GF-D8 (cell line): Measurements from ENCODE around the gene KAT7.
"Not testable (repeated sequence)": the region's sequence is repeated elsewhere in the genome, so short reads cannot be mapped to it uniquely, and the experiment has no call there.

Experiments used
- DNase-seq: peaks from one replicate; lab custom pipeline; 2025; lab: John Stamatoyannopoulos, UW

The KAT7 gene

GRCh38 chr17:49809056-49809455 is 20.6 kb downstream of the KAT7 start:
- no peak for DNase-seq

GRCh38 chr17:49814781-49815529 is 26.5 kb downstream of the KAT7 start:
- DNase-seq: no peak

- no peak for DNase-seq
These were observed 27.3 kb downstream of the KAT7 start for GRCh38 chr17:49815761-49816281.

DNA sequence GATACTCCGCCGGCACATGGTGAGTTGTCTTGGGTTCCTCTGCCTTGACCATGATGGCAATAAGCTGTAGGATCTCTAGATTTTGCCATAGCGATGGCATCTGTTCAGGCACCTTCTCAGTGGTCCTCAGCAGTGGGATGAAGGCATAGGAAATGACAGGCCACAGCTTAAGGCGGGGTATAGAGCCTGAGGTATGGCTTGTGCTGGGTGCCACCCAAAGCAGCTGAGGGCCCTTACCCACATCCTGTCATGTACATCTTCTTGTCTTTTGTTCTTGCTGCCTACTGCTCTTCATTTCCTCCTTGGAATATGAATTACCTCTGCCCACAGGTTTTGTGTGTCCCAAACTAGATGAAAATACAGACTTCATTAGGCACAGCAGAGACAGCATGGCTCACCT is 29.5 kb downstream of the KAT7 start:
- DNase-seq: no peak

DNA sequence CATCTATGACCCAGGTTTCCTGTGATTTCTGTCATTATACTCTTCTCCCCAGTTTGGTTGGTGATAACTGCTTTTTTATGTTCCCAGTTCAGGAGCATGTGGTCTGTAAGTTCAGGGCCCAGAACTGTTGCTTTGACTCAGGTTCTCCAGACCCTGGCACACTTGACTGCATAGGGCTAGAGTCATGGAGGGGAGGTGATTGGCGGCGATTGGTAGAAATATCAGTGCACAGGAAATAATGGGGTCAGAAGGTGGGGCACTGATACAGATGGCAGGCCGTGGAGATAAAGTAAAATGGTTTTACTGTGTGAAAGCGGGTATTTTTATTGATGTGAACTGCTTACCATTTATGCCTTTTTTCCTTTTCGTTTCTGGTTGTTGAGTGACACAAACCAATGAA is 30.7 kb downstream of the KAT7 start:
- no peak for DNase-seq

- DNase-seq: no peak
These were observed 31.2 kb downstream of the KAT7 start for GRCh38 chr17:49819651-49820050.

GRCh38 chr17:49820773-49821172 is 32.3 kb downstream of the KAT7 start:
- DNase-seq: no peak

DNA sequence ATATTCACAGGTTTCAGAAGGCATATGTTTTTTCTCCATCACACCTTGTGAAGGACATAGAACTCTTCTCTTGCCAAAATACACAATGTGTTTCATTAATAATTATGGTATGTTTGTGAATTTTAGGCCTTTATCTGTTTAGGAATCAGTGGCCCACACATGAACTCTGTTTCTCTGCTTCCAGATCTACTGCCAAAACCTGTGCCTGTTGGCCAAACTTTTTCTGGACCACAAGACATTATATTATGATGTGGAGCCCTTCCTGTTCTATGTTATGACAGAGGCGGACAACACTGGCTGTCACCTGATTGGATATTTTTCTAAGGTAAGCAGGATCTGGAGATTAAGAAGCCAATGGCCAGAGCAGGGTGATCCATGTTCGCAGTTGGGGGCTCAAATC is 33.0 kb downstream of the KAT7 start:
- DNase-seq: no peak

- DNase-seq: no peak
These were observed 33.4 kb downstream of the KAT7 start for GRCh38 chr17:49821916-49822315.

DNA sequence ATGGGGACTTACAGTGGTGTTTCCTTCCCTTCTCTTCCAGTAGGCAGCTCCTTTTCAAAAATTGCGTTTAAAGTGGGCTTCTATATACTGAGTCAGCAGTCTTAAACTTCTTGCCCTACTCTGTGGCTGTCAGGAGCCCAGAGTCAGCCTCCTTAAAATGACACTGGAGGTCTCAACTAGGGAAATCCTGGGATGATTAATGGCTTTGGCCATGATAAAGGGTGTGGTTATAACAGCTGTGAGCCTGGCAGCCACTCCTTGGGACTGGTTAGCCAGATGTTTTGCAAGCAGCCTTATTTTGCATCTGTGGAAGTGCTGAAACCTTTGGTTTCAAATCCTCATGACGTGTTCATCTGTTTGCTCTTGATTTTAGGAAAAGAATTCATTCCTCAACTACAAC is 34.3 kb downstream of the KAT7 start:
- DNase-seq: no peak

DNA sequence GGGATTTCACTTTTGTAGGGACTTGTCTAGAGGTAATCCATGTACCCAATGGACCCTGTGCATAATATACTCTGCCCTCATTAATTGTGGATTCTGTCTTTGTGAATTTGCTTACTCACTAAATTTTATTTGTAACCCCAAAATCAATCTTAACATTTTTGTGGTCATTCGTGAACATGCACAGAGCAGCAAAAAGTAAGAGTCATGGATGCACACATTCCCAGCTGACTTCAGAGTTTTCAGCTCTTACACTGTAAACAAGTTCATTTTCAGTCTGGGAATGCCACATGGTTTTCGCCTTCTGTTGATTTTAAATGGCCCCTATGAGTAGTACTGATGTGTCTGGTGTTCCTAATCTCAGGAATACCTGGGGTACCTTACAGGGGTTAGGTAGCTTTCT is 35.1 kb downstream of the KAT7 start:
- DNase-seq: no peak

GRCh38 chr17:49825645-49826044 is 37.2 kb downstream of the KAT7 start:
- no peak for DNase-seq

DNA sequence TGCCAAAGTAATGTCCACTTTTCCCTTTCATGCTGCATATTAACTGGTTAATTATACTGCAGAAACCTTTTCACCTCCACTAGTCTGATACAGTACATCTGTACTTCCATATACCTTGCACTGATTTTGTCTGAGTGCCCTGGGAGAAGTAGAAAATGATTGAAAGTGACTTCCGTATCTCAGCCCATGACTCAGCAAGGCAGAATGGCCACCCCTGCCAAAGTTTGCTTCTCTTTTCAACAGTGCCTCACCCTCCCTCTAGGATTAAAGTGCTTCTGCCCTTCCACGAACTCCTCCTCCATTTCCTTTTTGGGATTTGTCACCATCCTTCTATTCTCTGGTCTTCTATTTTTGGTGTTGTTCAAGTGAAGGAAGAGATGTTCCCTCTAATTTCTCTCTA is 39.8 kb downstream of the KAT7 start:
- DNase-seq: not testable (repeated sequence)

DNA sequence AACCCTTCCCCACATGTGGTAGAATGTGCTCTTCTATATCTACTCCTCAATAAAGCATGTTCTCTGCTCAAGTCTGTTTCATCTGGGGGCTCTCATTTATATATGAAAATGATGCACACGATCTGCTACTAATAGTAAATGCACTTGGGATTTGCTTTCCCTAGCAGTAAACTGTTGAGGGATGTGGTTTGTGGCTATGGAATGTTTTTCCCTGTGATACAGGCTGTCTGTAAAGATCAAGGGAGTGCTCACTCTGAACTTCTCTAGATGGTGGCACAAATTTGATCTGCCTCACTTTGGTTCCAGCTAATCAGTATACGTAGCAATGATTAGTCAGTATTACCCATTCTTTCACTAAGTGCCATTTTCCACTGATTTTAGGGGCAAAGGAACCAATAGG is 40.5 kb downstream of the KAT7 start:
- DNase-seq: no peak

- no peak for DNase-seq
These were observed 42.1 kb downstream of the KAT7 start for GRCh38 chr17:49830605-49831004.

GRCh38 chr17:49832840-49833599 is 44.5 kb downstream of the KAT7 start:
- peak; percentile 80 for DNase-seq

GRCh38 chr17:49834118-49834743 is 45.8 kb downstream of the KAT7 start:
- no peak for DNase-seq

DNA sequence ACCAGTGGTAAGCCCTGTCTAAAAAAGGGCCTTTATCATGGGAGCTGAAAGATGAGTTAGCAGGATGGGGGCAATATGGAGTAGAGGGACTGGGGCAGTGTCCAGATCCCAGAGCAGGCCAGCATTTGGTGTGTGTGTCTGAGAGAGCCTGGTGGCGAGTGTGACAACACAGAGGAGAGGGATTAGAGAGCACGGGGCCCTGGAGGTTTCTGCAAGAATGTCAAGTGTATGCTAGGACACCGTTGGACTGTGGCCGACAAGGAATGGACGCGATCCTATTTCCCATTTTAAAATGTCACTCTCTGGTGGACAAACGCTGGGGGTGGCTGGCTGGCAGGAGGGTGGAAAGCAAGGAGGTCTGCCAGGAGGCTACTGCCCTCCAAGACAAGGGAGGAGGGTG is 47.0 kb downstream of the KAT7 start:
- no peak for DNase-seq

DNA sequence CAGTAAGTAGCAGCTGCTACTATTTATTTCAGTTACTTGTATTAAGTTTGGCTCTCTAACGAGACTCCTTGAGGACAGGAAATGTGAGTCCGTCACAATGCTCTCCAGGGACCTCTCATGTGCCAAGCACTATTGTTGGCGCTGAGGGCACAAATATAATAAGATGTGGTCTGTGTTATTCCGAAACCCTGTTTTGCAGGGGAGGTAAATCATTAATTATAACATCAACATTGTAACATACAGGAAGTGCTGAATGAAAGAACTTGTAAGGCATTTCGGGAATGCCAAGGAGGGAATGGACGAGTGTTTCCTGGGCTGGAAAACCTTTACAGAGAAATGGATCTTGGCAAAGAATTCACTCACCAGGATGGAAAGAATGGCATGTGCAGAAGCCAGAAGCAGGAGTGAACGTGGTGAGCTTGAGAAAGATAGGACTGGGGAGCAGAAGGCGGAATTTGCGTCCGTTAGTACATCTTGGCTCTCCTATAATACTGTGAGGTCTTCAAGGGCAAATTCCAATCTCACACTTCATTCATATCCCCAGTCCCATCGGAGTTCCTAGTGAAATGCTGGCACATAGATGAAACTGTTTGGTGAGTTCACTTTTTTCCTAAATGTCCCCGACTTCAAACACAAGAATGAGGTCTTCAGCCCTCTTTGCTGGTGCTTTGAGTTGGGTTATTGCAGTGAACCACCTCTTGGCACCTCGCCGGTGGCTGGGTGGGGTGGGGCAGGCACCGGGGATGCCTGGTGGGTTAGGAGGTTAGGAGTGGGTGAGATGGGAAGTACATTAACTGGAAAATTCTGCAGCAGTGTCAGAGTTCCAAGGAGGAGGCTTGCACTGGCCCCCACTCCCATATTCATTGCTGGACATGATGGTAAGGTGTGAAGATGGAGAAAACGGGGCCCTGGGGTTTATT is 47.9 kb downstream of the KAT7 start:
- DNase-seq: no peak

DNA sequence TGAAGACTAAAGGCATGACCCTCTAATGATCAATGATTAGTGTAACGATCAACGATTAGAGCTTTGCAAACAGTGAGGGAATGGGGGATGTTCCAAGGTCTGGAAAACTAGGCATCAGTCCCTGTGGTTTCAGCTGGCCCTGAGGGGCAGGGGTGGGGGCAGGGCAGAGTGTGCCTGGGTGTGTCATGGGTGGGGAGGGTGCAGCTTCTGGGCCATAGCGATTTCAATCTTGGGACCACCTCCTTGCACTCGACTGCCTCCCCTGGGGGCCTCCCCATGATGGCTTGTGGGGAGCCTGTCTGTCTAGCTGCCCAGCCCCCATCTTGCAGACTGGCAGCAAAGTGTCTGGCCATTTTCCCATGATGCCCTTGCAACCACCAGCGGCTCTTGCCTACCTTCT is 51.0 kb downstream of the KAT7 start:
- DNase-seq: no peak

GRCh38 chr17:49841548-49841947 is 53.1 kb downstream of the KAT7 start:
- DNase-seq: no peak

GRCh38 chr17:49842371-49842770 is 53.9 kb downstream of the KAT7 start:
- DNase-seq: no peak
